K562 (cell line): ENCODE measurements around the gene CKLF. TPM values are rescaled to one million over a fixed set of nuclear protein-coding genes. Genes with fewer than 3 reads are reported as not detected.

Source experiments
- ATAC-seq: fragments of 200-7000 bp; cut with Tn5 transposase; 3 replicates; pipeline ENCODE4 v1.9.1; 2020; ENCODE audit warnings: moderate library complexity
- BruUV-seq: library from RNA; stranded (reverse); fragments of 400-500 nt; replicated peaks from 2 replicates; lab custom pipeline; 2021; lab: Mats Ljungman, UMichigan
- CTCF ChIA-PET: fragments of 300-600 bp; formaldehyde crosslinking; extraction: SDS; loops from one replicate; lab custom pipeline; 2021; ENCODE audit warnings: low intra/inter-chr PET ratio; lab: Yijun Ruan, JAX
- POLR2A ChIA-PET: fragments of 300-600, 350-650 bp; sonication (Branson Sonifier 250); formaldehyde crosslinking; extraction: SDS; loops from one replicate; lab custom pipeline; 2021; ENCODE audit warnings: antibody characterized with exemption, inconsistent platforms; lab: Yijun Ruan, JAX
- DNase-seq, 4 experiments: peaks; one replicate each; pipeline versions ENCODE4 v3.0.0 to v3.0.0-alpha.2; 2011 to 2018; ENCODE audit warnings: low spot score in 3 of 4, mixed read lengths in 3 of 4; ENCODE audit errors: extremely low read depth in 1 of 4
- FAIRE-seq: peaks from 2 replicates; lab custom pipeline; 2011; peaks lifted over from hg19 to GRCh38; lab: Jason Lieb, UNC
- H2AFZ ChIP-seq: 2 replicates; pipeline ENCODE4 v1.6.0; 2011; ENCODE audit warnings: low read depth, low read length, control low read depth, inconsistent platforms
- H3K27ac ChIP-seq: fragments of 200-600 bp; 3 replicates; pipeline ENCODE4 v1.8.0; 2011; ENCODE audit warnings: low read depth, mild to moderate bottlenecking, control low read depth, inconsistent platforms, low read length, moderate library complexity, mixed read lengths; ENCODE audit errors: extremely low read depth
- H3K27me3 ChIP-seq, 2 experiments: fragments of 300-600 bp in 1 of 2; 2 replicates in 1 of 2; 3 replicates in 1 of 2; pipeline versions ENCODE4 v1.6.0 to v1.8.0; 2011; ENCODE audit warnings: inconsistent platforms in 2 of 2, low read length in 2 of 2, mild to moderate bottlenecking in 1 of 2, mixed read lengths in 1 of 2, moderate library complexity in 1 of 2; ENCODE audit not compliant: control insufficient read depth in 2 of 2, insufficient read depth in 2 of 2
- H3K36me3 ChIP-seq: fragments of 300-600 bp; 3 replicates; pipeline ENCODE4 v1.8.0; 2011; ENCODE audit warnings: mild to moderate bottlenecking, low read length, inconsistent platforms; ENCODE audit not compliant: control insufficient read depth, insufficient read depth
- H3K4me1 ChIP-seq, 2 experiments: fragments of 200-600 bp in 1 of 2; replicated peaks in 1 of 2; 2 replicates in 1 of 2; 3 replicates in 1 of 2; pipeline versions ENCODE4 v1.5.1 to v1.8.0; 2011; ENCODE audit warnings: inconsistent platforms in 2 of 2, low read length in 2 of 2, mild to moderate bottlenecking in 1 of 2, mixed read lengths in 1 of 2, moderate library complexity in 1 of 2; ENCODE audit not compliant: control insufficient read depth in 2 of 2, insufficient read depth in 2 of 2
- H3K4me2 ChIP-seq: 2 replicates; pipeline ENCODE4 v1.6.1; 2011; ENCODE audit warnings: low read length, control low read depth, inconsistent platforms, mixed read lengths; ENCODE audit not compliant: insufficient read depth
- H3K4me3 ChIP-seq: fragments of 200-600 bp; sonication (generic), shearing (Covaris generic); 2 replicates; pipeline ENCODE4 v1.5.1; 2016; ENCODE audit warnings: control low read depth, inconsistent platforms
- H3K79me2 ChIP-seq: fragments of 200-600 bp; 3 replicates; pipeline ENCODE4 v1.8.0; 2011; ENCODE audit warnings: low read length, inconsistent platforms; ENCODE audit not compliant: control insufficient read depth, insufficient read depth
- H3K9ac ChIP-seq, 2 experiments: 2 replicates each; pipeline versions ENCODE4 v1.6.0 to v1.6.1; 2011; ENCODE audit warnings: low read depth in 2 of 2, low read length in 2 of 2, control low read depth in 1 of 2, inconsistent platforms in 1 of 2, mild to moderate bottlenecking in 1 of 2, mixed read lengths in 1 of 2; ENCODE audit not compliant: insufficient read depth in 1 of 2
- H3K9me1 ChIP-seq: one replicate; pipeline ENCODE4 v1.6.0; 2011; ENCODE audit warnings: inconsistent platforms, mild to moderate bottlenecking, low read length, moderate library complexity; ENCODE audit not compliant: control insufficient read depth, insufficient read depth
- H3K9me3 ChIP-seq: replicated peaks from 2 replicates; pipeline ENCODE4 v1.5.1; 2011; ENCODE audit warnings: low read depth, low read length, inconsistent platforms; ENCODE audit not compliant: control insufficient read depth, insufficient read depth
- H4K20me1 ChIP-seq: replicated peaks from 2 replicates; pipeline ENCODE4 v1.6.1; 2011; ENCODE audit warnings: low read length, inconsistent platforms, mixed read lengths; ENCODE audit not compliant: control insufficient read depth, insufficient read depth
- SPI1 ChIP-seq: IDR thresholded peaks from 2 replicates; pipeline ENCODE4 v1.6.1; 2011; ENCODE audit warnings: low read depth, low read length, control low read depth, borderline replicate concordance
- SRSF3 ChIP-seq: fragments of 200-400 bp; formaldehyde crosslinking; IDR thresholded peaks from 2 replicates; pipeline ENCODE4 v1.6.1; 2016; ENCODE audit warnings: mild to moderate bottlenecking, low read length, moderate library complexity; ENCODE audit not compliant: insufficient read depth
- ZNF217 ChIP-seq: sonication (generic); formaldehyde crosslinking; IDR thresholded peaks from 2 replicates; pipeline ENCODE4 v1.8.0; 2022; ENCODE audit warnings: mild to moderate bottlenecking, missing genetic modification reagents
- ZNF232 ChIP-seq: sonication (generic); formaldehyde crosslinking; IDR thresholded peaks from 2 replicates; pipeline ENCODE4 v1.8.0; 2022; ENCODE audit warnings: mild to moderate bottlenecking, missing genetic modification reagents
- WGBS: fragments of 100-300 bp; shearing (Covaris generic); methylation state at CpG from one replicate; pipeline ENCODE4 v1.1.6; 2016; ENCODE audit warnings: low coverage, mixed read lengths; ENCODE audit not compliant: insufficient coverage; ENCODE audit errors: missing lambda C conversion rate; 5-methylcytosine and 5-hydroxymethylcytosine counted together
- in situ Hi-C: fragments of 300-500 bp; cut with MboI; formaldehyde crosslinking; loops from 4 replicates; pipeline ENCODE4 v1.15.0; 2018; ENCODE audit warnings: inconsistent platforms, mixed read lengths
- intact Hi-C: fragments of 100-400 bp; cut with micrococcal nuclease; formaldehyde crosslinking; loops from 2 replicates; pipeline ENCODE4 v1.14.2; 2022
- polyA plus RNA-seq, 8 experiments: library from polyadenylated mRNA; depleted of rRNA in 4 of 8; stranded (reverse) in 5 of 8; unstranded in 3 of 8; fragments of >200 nt; fragmentation: Nextera tagmentation in 2 of 8; fragmentation: Illumina TruSeq in 1 of 8; extraction: Ambion mirVana in 2 of 8; extraction: Trizol in 1 of 8; gene quantifications; 2 replicates each; pipeline versions ENCODE4 v1.2.1 to v1.2.3, GENCODE V29; 2011 to 2014; ENCODE audit warnings: inconsistent platforms in 1 of 8, missing spikeins in 1 of 8
- total RNA-seq, 7 experiments: library from RNA; depleted of rRNA in 6 of 7; stranded (reverse); fragments of >200 nt in 6 of 7; fragmentation: Illumina TruSeq in 2 of 7; extraction: Trizol in 2 of 7; gene quantifications; 2 replicates each; pipeline versions ENCODE4 v1.2.1 to v1.2.3, GENCODE V29; 2011 to 2021; ENCODE audit warnings: low replicate concordance in 1 of 7
- TF ChIP-seq, protein P1 (sequence below): fragments of 200-600 bp; sonication (generic); IDR thresholded peaks from one replicate; pipeline ENCODE4 v1.6.1; 2012; ENCODE audit warnings: mild to moderate bottlenecking, low read depth, low read length, inconsistent platforms

The CKLF gene
- total and polyA plus RNA-seq, 9 of the 15 experiments (the other 6 are each of a cell fraction or from before 2014, with no cell fraction given): 84.8 to 322 (median 118) TPM

DNA sequence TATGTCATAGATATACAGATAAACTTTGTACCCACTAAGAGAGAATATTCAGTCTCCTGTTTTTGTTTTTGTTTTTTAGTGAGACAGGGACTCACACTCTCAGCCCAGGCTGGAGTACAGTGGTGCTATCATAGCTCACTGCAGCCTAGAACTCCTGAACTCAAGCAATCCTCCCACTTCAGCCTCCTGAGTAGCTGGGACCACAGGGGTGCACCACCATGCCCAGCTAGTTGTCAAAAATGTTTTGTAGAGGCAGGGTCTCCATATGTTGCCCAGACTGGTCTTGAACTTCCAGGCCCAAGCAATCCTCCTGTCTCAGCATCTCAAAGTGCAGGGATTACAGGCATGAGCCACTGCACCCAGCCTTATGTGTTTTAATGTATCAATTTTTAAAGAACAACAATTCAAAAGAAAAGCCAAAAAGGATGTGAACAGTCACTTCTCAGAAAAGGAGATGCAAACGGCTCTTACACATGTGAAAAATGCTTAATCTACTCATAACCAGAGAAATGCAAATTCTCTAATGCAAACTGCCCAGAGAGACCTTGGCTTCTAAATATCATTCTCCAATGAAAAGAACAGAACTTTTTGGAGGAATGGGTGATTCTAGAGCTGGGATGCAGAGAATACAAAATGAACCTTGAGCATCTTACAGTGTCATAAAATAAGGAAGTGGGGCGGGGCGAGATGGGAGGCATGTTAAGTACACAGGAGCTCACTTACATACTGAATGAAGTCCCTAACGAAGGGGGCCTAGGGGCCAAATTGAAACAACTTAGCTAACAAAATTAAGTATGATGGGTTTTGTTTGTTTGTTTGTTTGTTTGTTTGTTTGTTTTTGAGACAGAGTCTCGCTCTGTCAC, 44.8 kb downstream of the CKLF start:
- Histone ChIP-seq H3K4me1 (peaks cover 0 to 5% of the 10 kb centered on the region in 2 experiments; a peak in 1 of 5 replicates), H3K4me2 (no peak overlapping the region), H3K27ac (no peak overlapping the region), H3K4me3 (no peak overlapping the region), H2AFZ (no peak overlapping the region), H3K9me1 (no peaks in the 10 kb centered on the region), H3K27me3 (peaks cover 0 to 11% of the 10 kb centered on the region in 2 experiments; a peak in 1 of 5 replicates), H3K79me2 (no peaks in the 10 kb centered on the region), H3K9me3 (no peaks in the 10 kb centered on the region; the same call in 1 of the 2 replicates), H4K20me1 (no peaks in the 10 kb centered on the region), H3K36me3 (no peaks in the 10 kb centered on the region), H3K9ac (no peak overlapping the region)
- POLR2A ChIA-PET: interaction anchor here (1.0 kb wide), 1 partner anchor 232 kb away, joined by 3 read pairs; no protein-coding TSS in a partner anchor
- intact Hi-C loops: no loop called here
- in situ Hi-C loops: no loop called here
- no peak for ATAC-seq
- TF ChIP-seq SPI1 (peak; percentile 77), SRSF3 (no peak), ZNF217 (CRISPR knock-in tag) (no peak), ZNF232 (no peak)
- TF ChIP-seq, protein P1, sequence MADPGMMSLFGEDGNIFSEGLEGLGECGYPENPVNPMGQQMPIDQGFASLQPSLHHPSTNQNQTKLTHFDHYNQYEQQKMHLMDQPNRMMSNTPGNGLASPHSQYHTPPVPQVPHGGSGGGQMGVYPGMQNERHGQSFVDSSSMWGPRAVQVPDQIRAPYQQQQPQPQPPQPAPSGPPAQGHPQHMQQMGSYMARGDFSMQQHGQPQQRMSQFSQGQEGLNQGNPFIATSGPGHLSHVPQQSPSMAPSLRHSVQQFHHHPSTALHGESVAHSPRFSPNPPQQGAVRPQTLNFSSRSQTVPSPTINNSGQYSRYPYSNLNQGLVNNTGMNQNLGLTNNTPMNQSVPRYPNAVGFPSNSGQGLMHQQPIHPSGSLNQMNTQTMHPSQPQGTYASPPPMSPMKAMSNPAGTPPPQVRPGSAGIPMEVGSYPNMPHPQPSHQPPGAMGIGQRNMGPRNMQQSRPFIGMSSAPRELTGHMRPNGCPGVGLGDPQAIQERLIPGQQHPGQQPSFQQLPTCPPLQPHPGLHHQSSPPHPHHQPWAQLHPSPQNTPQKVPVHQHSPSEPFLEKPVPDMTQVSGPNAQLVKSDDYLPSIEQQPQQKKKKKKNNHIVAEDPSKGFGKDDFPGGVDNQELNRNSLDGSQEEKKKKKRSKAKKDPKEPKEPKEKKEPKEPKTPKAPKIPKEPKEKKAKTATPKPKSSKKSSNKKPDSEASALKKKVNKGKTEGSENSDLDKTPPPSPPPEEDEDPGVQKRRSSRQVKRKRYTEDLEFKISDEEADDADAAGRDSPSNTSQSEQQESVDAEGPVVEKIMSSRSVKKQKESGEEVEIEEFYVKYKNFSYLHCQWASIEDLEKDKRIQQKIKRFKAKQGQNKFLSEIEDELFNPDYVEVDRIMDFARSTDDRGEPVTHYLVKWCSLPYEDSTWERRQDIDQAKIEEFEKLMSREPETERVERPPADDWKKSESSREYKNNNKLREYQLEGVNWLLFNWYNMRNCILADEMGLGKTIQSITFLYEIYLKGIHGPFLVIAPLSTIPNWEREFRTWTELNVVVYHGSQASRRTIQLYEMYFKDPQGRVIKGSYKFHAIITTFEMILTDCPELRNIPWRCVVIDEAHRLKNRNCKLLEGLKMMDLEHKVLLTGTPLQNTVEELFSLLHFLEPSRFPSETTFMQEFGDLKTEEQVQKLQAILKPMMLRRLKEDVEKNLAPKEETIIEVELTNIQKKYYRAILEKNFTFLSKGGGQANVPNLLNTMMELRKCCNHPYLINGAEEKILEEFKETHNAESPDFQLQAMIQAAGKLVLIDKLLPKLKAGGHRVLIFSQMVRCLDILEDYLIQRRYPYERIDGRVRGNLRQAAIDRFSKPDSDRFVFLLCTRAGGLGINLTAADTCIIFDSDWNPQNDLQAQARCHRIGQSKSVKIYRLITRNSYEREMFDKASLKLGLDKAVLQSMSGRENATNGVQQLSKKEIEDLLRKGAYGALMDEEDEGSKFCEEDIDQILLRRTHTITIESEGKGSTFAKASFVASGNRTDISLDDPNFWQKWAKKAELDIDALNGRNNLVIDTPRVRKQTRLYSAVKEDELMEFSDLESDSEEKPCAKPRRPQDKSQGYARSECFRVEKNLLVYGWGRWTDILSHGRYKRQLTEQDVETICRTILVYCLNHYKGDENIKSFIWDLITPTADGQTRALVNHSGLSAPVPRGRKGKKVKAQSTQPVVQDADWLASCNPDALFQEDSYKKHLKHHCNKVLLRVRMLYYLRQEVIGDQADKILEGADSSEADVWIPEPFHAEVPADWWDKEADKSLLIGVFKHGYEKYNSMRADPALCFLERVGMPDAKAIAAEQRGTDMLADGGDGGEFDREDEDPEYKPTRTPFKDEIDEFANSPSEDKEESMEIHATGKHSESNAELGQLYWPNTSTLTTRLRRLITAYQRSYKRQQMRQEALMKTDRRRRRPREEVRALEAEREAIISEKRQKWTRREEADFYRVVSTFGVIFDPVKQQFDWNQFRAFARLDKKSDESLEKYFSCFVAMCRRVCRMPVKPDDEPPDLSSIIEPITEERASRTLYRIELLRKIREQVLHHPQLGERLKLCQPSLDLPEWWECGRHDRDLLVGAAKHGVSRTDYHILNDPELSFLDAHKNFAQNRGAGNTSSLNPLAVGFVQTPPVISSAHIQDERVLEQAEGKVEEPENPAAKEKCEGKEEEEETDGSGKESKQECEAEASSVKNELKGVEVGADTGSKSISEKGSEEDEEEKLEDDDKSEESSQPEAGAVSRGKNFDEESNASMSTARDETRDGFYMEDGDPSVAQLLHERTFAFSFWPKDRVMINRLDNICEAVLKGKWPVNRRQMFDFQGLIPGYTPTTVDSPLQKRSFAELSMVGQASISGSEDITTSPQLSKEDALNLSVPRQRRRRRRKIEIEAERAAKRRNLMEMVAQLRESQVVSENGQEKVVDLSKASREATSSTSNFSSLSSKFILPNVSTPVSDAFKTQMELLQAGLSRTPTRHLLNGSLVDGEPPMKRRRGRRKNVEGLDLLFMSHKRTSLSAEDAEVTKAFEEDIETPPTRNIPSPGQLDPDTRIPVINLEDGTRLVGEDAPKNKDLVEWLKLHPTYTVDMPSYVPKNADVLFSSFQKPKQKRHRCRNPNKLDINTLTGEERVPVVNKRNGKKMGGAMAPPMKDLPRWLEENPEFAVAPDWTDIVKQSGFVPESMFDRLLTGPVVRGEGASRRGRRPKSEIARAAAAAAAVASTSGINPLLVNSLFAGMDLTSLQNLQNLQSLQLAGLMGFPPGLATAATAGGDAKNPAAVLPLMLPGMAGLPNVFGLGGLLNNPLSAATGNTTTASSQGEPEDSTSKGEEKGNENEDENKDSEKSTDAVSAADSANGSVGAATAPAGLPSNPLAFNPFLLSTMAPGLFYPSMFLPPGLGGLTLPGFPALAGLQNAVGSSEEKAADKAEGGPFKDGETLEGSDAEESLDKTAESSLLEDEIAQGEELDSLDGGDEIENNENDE: no peak
- no peak for FAIRE-seq
- no peak for DNase-seq
- CTCF ChIA-PET: no interaction called here
- WGBS: 27% methylated on average over 5 of the region's 5 CpGs
- BruUV-seq: no TSS peak
